ENCODE data around the gene RNF32.
"Not testable (repeated sequence)": the region's sequence is repeated elsewhere in the genome, so short reads cannot be mapped to it uniquely, and the experiment has no call there.

The RNF32 gene

GRCh38 chr7:156693627-156694026 lies 53.1 kb downstream of the RNF32 start:
- H3K27ac ChIP-seq = no peak overlapping the region
- intact Hi-C loops (cut with DNase I; ENCODE audit: low total_unique reads) = no loop called here
- H3K4me3 ChIP-seq = no peak overlapping the region
- H3K4me1 ChIP-seq = no peaks in the 10 kb centered on the region
- TF ChIP-seq CTCF (IDR thresholded peaks at IDR 0.05) = no peak
- H3K9me3 ChIP-seq = peaks cover 0 to 20% (median 8%) of the 10 kb centered on the region in 3 donors
- no peak for DNase-seq
- no peaks in the 10 kb centered on the region for H3K27me3 ChIP-seq
- H3K36me3 ChIP-seq = peaks cover 0 to 18% (median 8%) of the 10 kb centered on the region in 3 donors

DNA sequence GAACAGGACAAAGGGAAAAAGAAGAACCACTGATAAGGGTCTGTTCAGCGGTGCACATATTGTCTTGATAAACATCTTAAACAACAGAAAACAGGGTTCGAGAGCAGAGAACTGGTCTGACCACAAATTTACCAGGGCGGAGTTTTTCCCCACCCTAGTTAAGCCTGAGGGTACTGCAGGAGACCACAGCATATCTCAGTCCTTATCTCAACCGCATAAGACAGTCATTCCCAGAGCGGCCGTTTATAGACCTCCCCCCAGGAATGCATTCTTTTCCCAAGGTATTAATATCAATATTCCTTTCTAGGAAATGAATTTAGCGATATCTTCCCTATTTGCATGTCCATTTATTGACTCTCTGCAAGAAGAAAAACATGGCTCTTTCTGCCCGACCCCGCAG lies 56.7 kb downstream of the RNF32 start:
- H3K4me3 ChIP-seq; H3K27me3 ChIP-seq; intact Hi-C loops (cut with DNase I; ENCODE audit: low total_unique reads); H3K27ac ChIP-seq; DNase-seq; H3K4me1 ChIP-seq: not testable (repeated sequence)
- Histone ChIP-seq H3K36me3 (peaks cover 5 to 24% (median 8%) of the 10 kb centered on the region in 3 donors), H3K9me3 (peaks cover 0 to 24% (median 8%) of the 10 kb centered on the region in 3 donors)

DNA sequence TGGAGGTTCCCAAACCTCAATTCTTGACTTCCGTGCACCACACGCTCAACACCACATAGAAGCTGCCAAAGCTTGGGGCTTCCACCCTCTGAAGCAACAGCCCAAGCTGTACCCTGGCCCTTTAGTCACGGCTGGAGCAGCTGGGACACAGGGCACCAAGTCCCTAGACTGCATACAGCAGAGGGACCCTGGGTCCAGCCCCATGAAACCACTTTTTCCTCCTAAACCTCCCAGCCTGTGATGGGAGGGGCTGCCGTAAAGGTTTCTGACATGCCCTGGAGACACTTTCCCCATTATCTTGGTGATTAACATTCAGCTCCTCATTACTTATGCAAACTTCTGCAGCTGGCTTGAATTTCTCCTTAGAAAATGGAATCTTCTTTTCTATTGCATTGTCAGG lies 57.9 kb downstream of the RNF32 start:
- intact Hi-C loops (cut with DNase I; ENCODE audit: low total_unique reads); H3K27ac ChIP-seq; H3K4me1 ChIP-seq; H3K4me3 ChIP-seq; DNase-seq; H3K27me3 ChIP-seq: not testable (repeated sequence)
- peaks cover 5 to 24% (median 8%) of the 10 kb centered on the region in 3 donors for H3K36me3 ChIP-seq
- H3K9me3 ChIP-seq = peaks cover 0 to 24% (median 8%) of the 10 kb centered on the region in 3 donors

- H3K4me1 ChIP-seq; H3K27ac ChIP-seq; DNase-seq; intact Hi-C loops (cut with DNase I; ENCODE audit: low total_unique reads); H3K4me3 ChIP-seq; H3K27me3 ChIP-seq: not testable (repeated sequence)
- H3K9me3 ChIP-seq = peaks cover 0 to 19% (median 8%) of the 10 kb centered on the region in 3 donors
- H3K36me3 ChIP-seq = peaks cover 5 to 26% (median 8%) of the 10 kb centered on the region in 3 donors
These were observed 61.2 kb downstream of the RNF32 start for GRCh38 chr7:156701787-156702186.

DNA sequence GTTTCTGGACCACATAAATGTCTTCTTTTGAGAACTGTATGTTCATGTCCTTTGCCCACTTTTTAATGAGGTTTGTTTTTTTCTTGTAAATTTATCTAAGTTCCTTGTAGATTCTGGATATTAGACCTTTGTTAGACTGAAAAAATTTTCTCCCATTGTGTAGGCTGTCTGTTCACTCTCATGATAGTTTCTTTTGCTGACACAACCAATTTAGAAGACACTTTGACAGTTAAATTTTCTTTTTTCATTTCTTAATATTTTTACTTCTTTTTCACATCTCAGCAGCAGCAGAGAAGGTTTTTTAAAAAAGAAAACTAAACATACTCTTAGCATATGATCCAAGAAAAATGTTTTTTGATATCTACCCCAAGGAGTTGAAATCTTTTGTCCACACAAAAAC lies 61.8 kb downstream of the RNF32 start:
- TF ChIP-seq CTCF (IDR thresholded peaks at IDR 0.05) = no peak
- no peaks in the 10 kb centered on the region for H3K27me3 ChIP-seq
- no peak for DNase-seq
- no peak overlapping the region for H3K27ac ChIP-seq
- no peak overlapping the region for H3K4me3 ChIP-seq
- peaks cover 5 to 24% (median 8%) of the 10 kb centered on the region in 3 donors for H3K36me3 ChIP-seq
- intact Hi-C loops (cut with DNase I; ENCODE audit: low total_unique reads) = no loop called here
- H3K4me1 ChIP-seq = no peaks in the 10 kb centered on the region
- peaks cover 0 to 15% (median 5%) of the 10 kb centered on the region in 3 donors for H3K9me3 ChIP-seq

- DNase-seq = no peak
- intact Hi-C loops (cut with DNase I; ENCODE audit: low total_unique reads) = no loop called here
These were observed 62.6 kb downstream of the RNF32 start for GRCh38 chr7:156703209-156703608.

More at GRCh38 chr7:156703209-156703608, 62.6 kb downstream of the RNF32 start:
- Histone ChIP-seq H3K36me3 (peaks cover 5 to 18% (median 7%) of the 10 kb centered on the region in 3 donors), H3K4me3 (no peak overlapping the region), H3K27me3 (no peaks in the 10 kb centered on the region), H3K4me1 (no peaks in the 10 kb centered on the region), H3K9me3 (peaks cover 0 to 12% (median 2%) of the 10 kb centered on the region in 3 donors), H3K27ac (no peak overlapping the region)
- TF ChIP-seq CTCF (IDR thresholded peaks at IDR 0.05) = no peak
